NCI-H226 (cell line): Measurements from ENCODE around the gene JOSD2.
"Not testable (repeated sequence)": the region's sequence is repeated elsewhere in the genome, so short reads cannot be mapped to it uniquely, and the experiment has no call there.

Source experiments
- DNase-seq: peaks from one replicate; pipeline ENCODE4 v3.0.0-alpha.2; 2015

Gene JOSD2

GRCh38 chr19:50546527-50547221, 35.7 kb upstream of the JOSD2 start:
- DNase-seq: no peak

- DNase-seq: no peak
These were observed 32.0 kb upstream of the JOSD2 start for GRCh38 chr19:50542943-50543342.

- DNase-seq: peak; percentile 69
These were observed 26.8 kb upstream of the JOSD2 start for GRCh38 chr19:50537769-50538230.

GRCh38 chr19:50537306-50537685, 26.3 kb upstream of the JOSD2 start:
- DNase-seq: no peak

GRCh38 chr19:50536662-50537305, 25.8 kb upstream of the JOSD2 start:
- DNase-seq: no peak

- DNase-seq: no peak
These were observed 24.7 kb upstream of the JOSD2 start for GRCh38 chr19:50535672-50536187.

- DNase-seq: no peak
These were observed 23.5 kb upstream of the JOSD2 start for GRCh38 chr19:50534478-50534877.

- no peak for DNase-seq
These were observed 22.0 kb upstream of the JOSD2 start for GRCh38 chr19:50532952-50533351.

GRCh38 chr19:50531171-50531612, 20.2 kb upstream of the JOSD2 start:
- DNase-seq: no peak

- not testable (repeated sequence) for DNase-seq
These were observed 17.1 kb upstream of the JOSD2 start for GRCh38 chr19:50528052-50528451.

GRCh38 chr19:50522881-50523280, 11.9 kb upstream of the JOSD2 start:
- no peak for DNase-seq

GRCh38 chr19:50520822-50521465, 10.0 kb upstream of the JOSD2 start:
- DNase-seq: no peak

- DNase-seq: no peak
These were observed 8.1 kb upstream of the JOSD2 start for GRCh38 chr19:50519006-50519575.

GRCh38 chr19:50518091-50519005, 7.4 kb upstream of the JOSD2 start:
- no peak for DNase-seq

- DNase-seq: no peak
These were observed 6.7 kb upstream of the JOSD2 start for GRCh38 chr19:50517704-50518075.

- no peak for DNase-seq
These were observed 6.1 kb upstream of the JOSD2 start for GRCh38 chr19:50516964-50517703.

- no peak for DNase-seq
These were observed 5.5 kb upstream of the JOSD2 start for GRCh38 chr19:50516456-50516855.

- DNase-seq: no peak
These were observed 4.2 kb upstream of the JOSD2 start for GRCh38 chr19:50515168-50515561.

GRCh38 chr19:50514346-50515167, 3.6 kb upstream of the JOSD2 start:
- DNase-seq: no peak

GRCh38 chr19:50513746-50514345, 2.9 kb upstream of the JOSD2 start, which contains the start of gene ASPDH:
Gene ASPDH (minus strand): TSS chr19:50513913. CDS start chr19:50513823, 90 bp downstream.
- DNase-seq: no peak
